ENCODE results near the gene BUB3. TPM values are rescaled to one million over a fixed set of nuclear protein-coding genes. Genes with fewer than 3 reads are reported as not detected.

BUB3 gene
- total RNA-seq, 1 experiment from 2014 or later: 96.5 TPM

GRCh38 chr10:123191886-123192285, 37.7 kb downstream of the BUB3 start:
- H4K20me1 ChIP-seq (ENCODE audit: insufficient read depth): no peaks in the 10 kb centered on the region
- ChIA-PET CTCF (no interaction called here), POLR2A (ENCODE audit: unreplicated experiment) (no interaction called here)
- intact Hi-C loops (cut with micrococcal nuclease; ENCODE audit: unreplicated experiment): no loop called here
- no peak for TF ChIP-seq CTCF (conservative IDR thresholded peaks at IDR 0.05)
- TF ChIP-seq EZH2 (IDR thresholded peaks at IDR 0.05; ENCODE audit: low read depth): no peak
- H3K4me1 ChIP-seq (replicated peaks; ENCODE audit: insufficient read depth): no peaks in the 10 kb centered on the region
- no TSS peak for BruUV-seq (replicated peaks)
- no peaks in the 10 kb centered on the region for H3K79me2 ChIP-seq (ENCODE audit: low read depth)
- no peak overlapping the region for H3K4me2 ChIP-seq
- H3K36me3 ChIP-seq (ENCODE audit: low read depth): no peaks in the 10 kb centered on the region
- H3K4me3 ChIP-seq: no peak overlapping the region
- no peak overlapping the region for H3K27ac ChIP-seq
- H3K27me3 ChIP-seq (ENCODE audit: insufficient read depth, low read depth): no peaks in the 10 kb centered on the region
- H2AFZ ChIP-seq: no peak overlapping the region
- H3K9me3 ChIP-seq (ENCODE audit: insufficient read depth, low read depth): no peaks in the 10 kb centered on the region
- no peak for DNase-seq
- no peaks in the 10 kb centered on the region for H3K9me2 ChIP-seq (ENCODE audit: insufficient read depth)
- H3F3A ChIP-seq (ENCODE audit: insufficient read depth, low read depth): no peaks in the 10 kb centered on the region

DNA sequence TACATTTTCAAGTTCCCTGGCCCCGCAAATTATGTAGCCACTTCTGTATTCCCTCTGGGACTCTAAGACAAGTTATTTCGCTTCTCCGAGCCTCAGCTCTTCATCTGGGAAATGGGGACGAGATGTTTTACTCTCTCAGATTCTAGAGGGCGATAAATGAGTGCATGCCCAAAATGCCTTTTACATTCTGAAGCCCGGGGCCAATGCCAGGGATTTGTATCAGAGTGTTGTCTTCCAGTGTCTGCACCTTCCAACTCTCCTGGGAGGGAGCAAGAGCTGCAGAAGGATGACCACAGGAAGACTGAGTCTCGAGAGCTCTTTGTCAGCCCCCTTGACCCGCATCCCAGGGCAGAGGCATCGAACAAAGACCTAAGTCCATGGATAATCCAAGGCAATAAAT, 39.9 kb downstream of the BUB3 start:
- Histone ChIP-seq H3K4me3 (no peak overlapping the region), H3K4me2 (no peak overlapping the region), H3F3A (ENCODE audit: insufficient read depth, low read depth) (no peaks in the 10 kb centered on the region), H4K20me1 (ENCODE audit: insufficient read depth) (no peaks in the 10 kb centered on the region), H3K36me3 (ENCODE audit: low read depth) (no peaks in the 10 kb centered on the region), H3K9me3 (ENCODE audit: insufficient read depth, low read depth) (no peaks in the 10 kb centered on the region), H3K9me2 (ENCODE audit: insufficient read depth) (no peaks in the 10 kb centered on the region), H3K79me2 (ENCODE audit: low read depth) (no peaks in the 10 kb centered on the region), H2AFZ (no peak overlapping the region), H3K27me3 (ENCODE audit: insufficient read depth, low read depth) (no peaks in the 10 kb centered on the region), H3K27ac (no peak overlapping the region), H3K4me1 (replicated peaks; ENCODE audit: insufficient read depth) (no peaks in the 10 kb centered on the region)
- intact Hi-C loops (cut with micrococcal nuclease; ENCODE audit: unreplicated experiment): no loop called here
- POLR2A ChIA-PET (ENCODE audit: unreplicated experiment): no interaction called here
- BruUV-seq (replicated peaks): no TSS peak
- no peak for DNase-seq
- CTCF ChIA-PET: no interaction called here
- no peak for TF ChIP-seq EZH2 (IDR thresholded peaks at IDR 0.05; ENCODE audit: low read depth)
- no peak for TF ChIP-seq CTCF (conservative IDR thresholded peaks at IDR 0.05)

DNA sequence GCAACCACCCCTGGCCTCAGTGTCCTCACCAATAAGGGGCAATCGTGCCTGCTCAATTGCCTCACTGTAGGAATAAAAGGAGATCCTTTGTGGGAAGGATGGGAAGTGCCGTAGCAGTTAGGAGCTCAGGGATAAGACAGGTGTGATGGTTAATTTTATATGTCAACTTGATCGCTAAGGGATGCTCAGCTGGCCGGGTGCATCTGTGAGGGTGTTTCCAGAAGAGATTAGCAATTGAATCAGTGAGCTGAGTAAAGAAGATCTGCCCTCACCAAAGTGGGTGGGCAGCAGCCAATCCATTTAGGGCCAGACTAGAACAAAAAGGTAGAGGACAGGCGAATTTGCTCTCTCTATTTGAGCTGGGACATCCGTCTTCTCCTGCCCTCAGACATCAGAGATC, 46.3 kb downstream of the BUB3 start:
- BruUV-seq (replicated peaks): no TSS peak
- no peaks in the 10 kb centered on the region for H3K27me3 ChIP-seq (ENCODE audit: insufficient read depth, low read depth)
- DNase-seq: no peak
- H2AFZ ChIP-seq: no peak overlapping the region
- peaks cover 7% of the 10 kb centered on the region; the same call in 1 of the 2 replicates for H3F3A ChIP-seq (ENCODE audit: insufficient read depth, low read depth)
- intact Hi-C loops (cut with micrococcal nuclease; ENCODE audit: unreplicated experiment): no loop called here
- H4K20me1 ChIP-seq (ENCODE audit: insufficient read depth): no peaks in the 10 kb centered on the region
- H3K4me1 ChIP-seq (replicated peaks; ENCODE audit: insufficient read depth): peaks cover 17% of the 10 kb centered on the region
- POLR2A ChIA-PET (ENCODE audit: unreplicated experiment): no interaction called here
- no peaks in the 10 kb centered on the region for H3K9me2 ChIP-seq (ENCODE audit: insufficient read depth)
- H3K4me3 ChIP-seq: no peak overlapping the region
- H3K4me2 ChIP-seq: no peak overlapping the region
- no peak for TF ChIP-seq CTCF (conservative IDR thresholded peaks at IDR 0.05)
- no peak for TF ChIP-seq EZH2 (IDR thresholded peaks at IDR 0.05; ENCODE audit: low read depth)
- H3K79me2 ChIP-seq (ENCODE audit: low read depth): no peaks in the 10 kb centered on the region
- CTCF ChIA-PET: no interaction called here
- H3K36me3 ChIP-seq (ENCODE audit: low read depth): no peaks in the 10 kb centered on the region
- H3K27ac ChIP-seq: no peak overlapping the region
- no peaks in the 10 kb centered on the region for H3K9me3 ChIP-seq (ENCODE audit: insufficient read depth, low read depth)
